ENCODE measurements around the gene CLEC2D. TPM values are rescaled to one million over a fixed set of nuclear protein-coding genes. Genes with fewer than 3 reads are reported as not detected.

The CLEC2D gene
- total and polyA plus RNA-seq, 10 of the 15 experiments (the other 5 are each of a cell fraction or from before 2014, with no cell fraction given): 4.6 to 29.8 (median 16.0) TPM

DNA sequence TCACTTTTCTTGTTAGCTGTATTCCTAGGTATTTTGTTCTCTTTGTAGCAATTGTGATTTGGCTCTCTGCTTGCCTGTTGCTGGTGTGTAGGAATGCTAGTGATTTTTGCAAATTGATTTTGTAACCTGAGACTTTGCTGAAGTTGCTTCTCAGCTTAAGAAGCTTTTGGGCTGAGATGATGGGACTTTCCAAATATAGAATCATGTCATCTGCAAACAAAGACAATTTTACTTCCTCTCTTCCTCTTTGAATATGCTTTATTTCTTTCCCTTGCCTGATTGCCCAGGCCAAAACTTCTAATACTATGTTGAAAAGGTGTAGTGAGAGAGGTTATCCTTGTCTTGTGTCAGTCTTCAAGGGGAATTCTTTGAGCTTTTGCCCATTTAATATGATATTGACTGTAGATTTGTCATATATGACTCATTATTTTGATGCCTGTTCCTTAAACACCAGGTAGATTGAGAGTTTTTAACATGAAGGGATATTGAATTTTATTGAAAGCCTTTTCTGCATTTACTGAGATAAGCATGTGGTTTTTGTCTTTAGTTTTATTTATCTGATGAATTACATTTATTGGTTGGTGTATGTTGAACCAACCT is 36.7 kb downstream of the CLEC2D start:
- CTCF ChIA-PET: interaction anchor here (1.0 to 9.0 kb wide), 12 partner anchors 9 to 373 kb away, joined by 3 to 159 read pairs (median 4); no protein-coding TSS in a partner anchor
- SMC1A ChIA-PET (ENCODE audit: uncharacterized antibody, unreplicated experiment): interaction anchor here (0.8 to 7.8 kb wide), 7 partner anchors 11 to 71 kb away, joined by 3 to 100 read pairs (median 5); no protein-coding TSS in a partner anchor
- Histone ChIP-seq H2AFZ (ENCODE audit: control insufficient read depth, low read depth, low read length) (no peak overlapping the region), H3K4me2 (ENCODE audit: control insufficient read depth, insufficient read depth) (no peak overlapping the region), H3K4me1 (ENCODE audit: control insufficient read depth, insufficient read depth, low read length) (peaks cover 55% of the 10 kb centered on the region), H3K79me2 (ENCODE audit: control insufficient read depth, insufficient read depth, low read length) (peaks cover 2% of the 10 kb centered on the region), H4K20me1 (ENCODE audit: control insufficient read depth, insufficient read depth) (no peaks in the 10 kb centered on the region), H3K36me3 (ENCODE audit: control insufficient read depth in 2 of 2, insufficient read depth in 2 of 2, low read length in 1 of 2) (no peaks in the 10 kb centered on the region), H3K27ac (ENCODE audit: control insufficient read depth, insufficient read depth) (0 out of 2 replicates have a peak overlapping the region, but pooled peaks have one; percentile 15), H3K4me3 (no peak overlapping the region), H3K27me3 (replicated peaks in 1 of 2; ENCODE audit: control insufficient read depth in 2 of 2, insufficient read depth in 2 of 2, low read length in 1 of 2) (peaks cover 0 to 2% of the 10 kb centered on the region in 2 experiments; a peak in 1 of 4 replicates), H3K9me3 (replicated peaks; ENCODE audit: control insufficient read depth, insufficient read depth, low read length) (peaks cover 4% of the 10 kb centered on the region), H3K9ac (ENCODE audit: control insufficient read depth, insufficient read depth, low read length) (no peak overlapping the region)
- RAD21 ChIA-PET (ENCODE audit: unreplicated experiment): interaction anchor here (3.4 to 4.8 kb wide), 2 partner anchors 66 to 73 kb away, joined by 12 to 32 read pairs; no protein-coding TSS in a partner anchor
- DNase-seq (ENCODE audit: low read depth, low spot score): no peak
- FAIRE-seq: no peak
- in situ Hi-C loops (cut with MboI): loop anchor here (5.0 kb wide), 1 partner anchor 69 kb away; no protein-coding TSS in a partner anchor
- POLR2A ChIA-PET: no interaction called here
- no peak for ATAC-seq
- TF ChIP-seq CBX3 (IDR thresholded peaks at IDR 0.05; ENCODE audit: borderline replicate concordance, low read depth): no peak
- TF ChIP-seq, protein P1, sequence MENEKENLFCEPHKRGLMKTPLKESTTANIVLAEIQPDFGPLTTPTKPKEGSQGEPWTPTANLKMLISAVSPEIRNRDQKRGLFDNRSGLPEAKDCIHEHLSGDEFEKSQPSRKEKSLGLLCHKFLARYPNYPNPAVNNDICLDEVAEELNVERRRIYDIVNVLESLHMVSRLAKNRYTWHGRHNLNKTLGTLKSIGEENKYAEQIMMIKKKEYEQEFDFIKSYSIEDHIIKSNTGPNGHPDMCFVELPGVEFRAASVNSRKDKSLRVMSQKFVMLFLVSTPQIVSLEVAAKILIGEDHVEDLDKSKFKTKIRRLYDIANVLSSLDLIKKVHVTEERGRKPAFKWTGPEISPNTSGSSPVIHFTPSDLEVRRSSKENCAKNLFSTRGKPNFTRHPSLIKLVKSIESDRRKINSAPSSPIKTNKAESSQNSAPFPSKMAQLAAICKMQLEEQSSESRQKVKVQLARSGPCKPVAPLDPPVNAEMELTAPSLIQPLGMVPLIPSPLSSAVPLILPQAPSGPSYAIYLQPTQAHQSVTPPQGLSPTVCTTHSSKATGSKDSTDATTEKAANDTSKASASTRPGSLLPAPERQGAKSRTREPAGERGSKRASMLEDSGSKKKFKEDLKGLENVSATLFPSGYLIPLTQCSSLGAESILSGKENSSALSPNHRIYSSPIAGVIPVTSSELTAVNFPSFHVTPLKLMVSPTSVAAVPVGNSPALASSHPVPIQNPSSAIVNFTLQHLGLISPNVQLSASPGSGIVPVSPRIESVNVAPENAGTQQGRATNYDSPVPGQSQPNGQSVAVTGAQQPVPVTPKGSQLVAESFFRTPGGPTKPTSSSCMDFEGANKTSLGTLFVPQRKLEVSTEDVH (IDR thresholded peaks at IDR 0.05; ENCODE audit: low read depth, partially characterized antibody): no peak
- peak; percentile 31; the same call in 1 of the 2 replicates for TF ChIP-seq JUNB (IDR thresholded peaks at IDR 0.05)
- TF ChIP-seq SMAD1 (IDR thresholded peaks at IDR 0.05; ENCODE audit: low read depth, partially characterized antibody): no peak
- no peak for TF ChIP-seq MEF2B (IDR thresholded peaks at IDR 0.05; ENCODE audit: partially characterized antibody, poor library complexity, severe bottlenecking)
- no peak for TF ChIP-seq EGR1 (IDR thresholded peaks at IDR 0.05; ENCODE audit: borderline replicate concordance in 1 of 2, low read depth in 2 of 2, low read length in 2 of 2)
- TF ChIP-seq IKZF1 (conservative IDR thresholded peaks at IDR 0.05): no peak
- peak; percentile 47; the same call in 1 of the 2 replicates for TF ChIP-seq SPI1 (IDR thresholded peaks at IDR 0.05; ENCODE audit: borderline replicate concordance, insufficient read depth, low read depth, low read length)
- 0 out of 2 replicates have a peak, but pooled peaks have one; percentile 16 for TF ChIP-seq CBX5 (IDR thresholded peaks at IDR 0.05; ENCODE audit: low read depth)
- peak; percentile 46; the same call in 1 of the 2 replicates for TF ChIP-seq NFIC (IDR thresholded peaks at IDR 0.05; ENCODE audit: low read depth, low read length)
- no peak for TF ChIP-seq CHD2 (IDR thresholded peaks at IDR 0.05; ENCODE audit: borderline replicate concordance, low read depth, low read length)
- peak; percentile 59 for TF ChIP-seq ATF2 (IDR thresholded peaks at IDR 0.05; ENCODE audit: low read length)
- TF ChIP-seq RAD21 (IDR thresholded peaks at IDR 0.05; ENCODE audit: insufficient read depth, low read depth, low read length): no peak
- TF ChIP-seq ATF7 (IDR thresholded peaks at IDR 0.05; ENCODE audit: low read depth): 0 out of 2 replicates have a peak, but pooled peaks have one; percentile 22
- TF ChIP-seq ZSCAN29 (IDR thresholded peaks at IDR 0.05): no peak
- peak; percentile 83; the same call in 1 of the 2 replicates for TF ChIP-seq MEF2A (IDR thresholded peaks at IDR 0.05; ENCODE audit: insufficient read depth, low read depth, low read length)
- no peak for TF ChIP-seq NFXL1 (IDR thresholded peaks at IDR 0.05; ENCODE audit: borderline replicate concordance)
- TF ChIP-seq RUNX3 (IDR thresholded peaks at IDR 0.05; ENCODE audit: low read length): 0 out of 2 replicates have a peak, but pooled peaks have one; percentile 2
- TF ChIP-seq SREBF1 (IDR thresholded peaks at IDR 0.05; ENCODE audit: low read length): no peak
- no peak for TF ChIP-seq WRNIP1 (IDR thresholded peaks at IDR 0.05; ENCODE audit: borderline replicate concordance, low read depth, low read length)
- intact Hi-C loops (cut with micrococcal nuclease; ENCODE audit: unreplicated experiment): no loop called here
- BruUV-seq (replicated peaks): no TSS peak

Data from GM12878 (cell line).